HL-60 (cell line): ENCODE measurements around the gene ELMOD3.

Experiments
- DNase-seq, 2 experiments: peaks; one replicate each; pipeline ENCODE4 v3.0.0-alpha.2; 2010 to 2020; ENCODE audit warnings: low read depth in 1 of 2, low spot score in 1 of 2
- H3K27ac ChIP-seq: fragments of 250-450 bp; sonication (Bioruptor Pico); replicated peaks from 2 replicates; pipeline ENCODE4 v1.5.1; 2020; ENCODE audit warnings: mild to moderate bottlenecking, moderate library complexity
- H3K27me3 ChIP-seq: fragments of 250-450 bp; sonication (Bioruptor Pico); 2 replicates; pipeline ENCODE4 v1.5.1; 2021; ENCODE audit warnings: mild to moderate bottlenecking, moderate library complexity; ENCODE audit not compliant: insufficient read depth, poor library complexity, severe bottlenecking
- H3K4me3 ChIP-seq: replicated peaks from 2 replicates; pipeline ENCODE4 v1.5.1; 2011; ENCODE audit warnings: mild to moderate bottlenecking, control low read depth, low read length; ENCODE audit not compliant: insufficient read depth
- CTCF ChIP-seq: IDR thresholded peaks from one replicate; pipeline ENCODE4 v1.5.1; 2011; ENCODE audit warnings: low read length, control low read depth, inconsistent platforms; ENCODE audit not compliant: insufficient read depth
- GABPA ChIP-seq: IDR thresholded peaks from 2 replicates; pipeline ENCODE4 v1.6.1; 2012; ENCODE audit warnings: low read depth
- POLR2AphosphoS5 ChIP-seq: IDR thresholded peaks from 2 replicates; pipeline ENCODE4 v1.6.1; 2012; ENCODE audit warnings: low read depth
- SPI1 ChIP-seq: IDR thresholded peaks from 2 replicates; pipeline ENCODE4 v1.6.1; 2012; ENCODE audit warnings: low read depth, mild to moderate bottlenecking, borderline replicate concordance
- TF ChIP-seq, protein P1 (sequence below): IDR thresholded peaks from 2 replicates; pipeline ENCODE4 v1.6.1; 2012; ENCODE audit warnings: low read depth; ENCODE audit not compliant: insufficient replicate concordance

The ELMOD3 gene

DNA sequence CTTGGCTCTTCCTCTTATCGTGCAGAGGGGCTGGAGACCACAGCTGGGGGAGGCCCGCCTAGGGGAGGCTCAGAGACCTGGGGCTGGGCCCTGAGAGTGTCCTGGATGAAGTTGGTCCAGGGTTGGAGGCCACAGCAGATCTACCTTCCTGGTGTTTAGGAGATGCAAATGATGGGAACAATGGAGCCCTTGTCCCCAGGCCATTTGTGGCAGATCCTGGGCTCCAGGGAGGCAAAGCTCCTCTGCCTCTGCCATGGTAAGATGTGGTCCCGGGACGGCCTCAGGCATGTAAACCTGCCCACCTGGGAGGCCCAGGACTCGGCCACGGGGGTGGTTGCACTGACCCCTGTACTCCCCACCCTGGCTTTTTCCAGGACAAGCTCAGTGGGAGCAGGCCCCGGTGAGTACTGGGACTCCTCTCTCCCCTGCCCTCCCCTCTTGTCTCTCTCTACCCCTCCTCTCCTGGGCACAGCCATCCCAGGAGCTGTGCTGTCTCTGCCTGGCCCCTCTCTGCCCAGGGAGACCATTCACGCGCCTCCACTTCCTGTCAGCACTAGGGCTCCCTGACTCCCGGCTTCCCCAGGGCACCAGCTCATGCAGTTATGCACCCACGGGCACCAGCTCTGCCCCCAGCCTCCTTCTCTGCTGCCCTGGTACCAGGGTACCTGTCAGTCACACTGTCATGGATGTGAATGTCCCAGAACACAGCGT, 74.8 kb downstream of the ELMOD3 start:
- TF ChIP-seq CTCF, result no peak
- TF ChIP-seq GABPA, result no peak
- TF ChIP-seq, protein P1, sequence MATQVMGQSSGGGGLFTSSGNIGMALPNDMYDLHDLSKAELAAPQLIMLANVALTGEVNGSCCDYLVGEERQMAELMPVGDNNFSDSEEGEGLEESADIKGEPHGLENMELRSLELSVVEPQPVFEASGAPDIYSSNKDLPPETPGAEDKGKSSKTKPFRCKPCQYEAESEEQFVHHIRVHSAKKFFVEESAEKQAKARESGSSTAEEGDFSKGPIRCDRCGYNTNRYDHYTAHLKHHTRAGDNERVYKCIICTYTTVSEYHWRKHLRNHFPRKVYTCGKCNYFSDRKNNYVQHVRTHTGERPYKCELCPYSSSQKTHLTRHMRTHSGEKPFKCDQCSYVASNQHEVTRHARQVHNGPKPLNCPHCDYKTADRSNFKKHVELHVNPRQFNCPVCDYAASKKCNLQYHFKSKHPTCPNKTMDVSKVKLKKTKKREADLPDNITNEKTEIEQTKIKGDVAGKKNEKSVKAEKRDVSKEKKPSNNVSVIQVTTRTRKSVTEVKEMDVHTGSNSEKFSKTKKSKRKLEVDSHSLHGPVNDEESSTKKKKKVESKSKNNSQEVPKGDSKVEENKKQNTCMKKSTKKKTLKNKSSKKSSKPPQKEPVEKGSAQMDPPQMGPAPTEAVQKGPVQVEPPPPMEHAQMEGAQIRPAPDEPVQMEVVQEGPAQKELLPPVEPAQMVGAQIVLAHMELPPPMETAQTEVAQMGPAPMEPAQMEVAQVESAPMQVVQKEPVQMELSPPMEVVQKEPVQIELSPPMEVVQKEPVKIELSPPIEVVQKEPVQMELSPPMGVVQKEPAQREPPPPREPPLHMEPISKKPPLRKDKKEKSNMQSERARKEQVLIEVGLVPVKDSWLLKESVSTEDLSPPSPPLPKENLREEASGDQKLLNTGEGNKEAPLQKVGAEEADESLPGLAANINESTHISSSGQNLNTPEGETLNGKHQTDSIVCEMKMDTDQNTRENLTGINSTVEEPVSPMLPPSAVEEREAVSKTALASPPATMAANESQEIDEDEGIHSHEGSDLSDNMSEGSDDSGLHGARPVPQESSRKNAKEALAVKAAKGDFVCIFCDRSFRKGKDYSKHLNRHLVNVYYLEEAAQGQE, result no peak
- no peak for TF ChIP-seq SPI1
- TF ChIP-seq POLR2AphosphoS5, result no peak
- no peak overlapping the region for H3K4me3 ChIP-seq
- no peak overlapping the region; the same call in 1 of the 2 replicates for H3K27ac ChIP-seq
- no peaks in the 10 kb centered on the region for H3K27me3 ChIP-seq
- DNase-seq, result no peak

DNA sequence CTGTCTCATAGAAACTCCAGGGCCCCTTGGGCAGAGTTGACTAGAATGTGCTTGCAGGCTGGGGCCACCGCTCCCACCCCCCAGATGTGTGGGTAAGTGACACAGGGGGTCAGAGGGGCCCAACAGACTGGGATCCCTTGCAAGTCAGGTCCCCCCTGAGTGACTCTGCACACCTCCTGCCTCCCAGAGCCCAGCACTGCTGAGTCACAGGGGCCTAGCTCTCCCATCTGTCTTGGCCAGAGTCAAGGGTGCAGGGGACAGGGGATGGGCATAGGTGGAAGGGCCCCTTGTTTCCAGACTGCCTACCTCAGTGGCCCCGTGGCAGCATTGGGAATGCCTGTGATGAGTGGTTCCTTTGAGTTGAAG, 75.3 kb downstream of the ELMOD3 start:
- Histone ChIP-seq H3K4me3 (no peak overlapping the region), H3K27ac (no peak overlapping the region; the same call in 1 of the 2 replicates), H3K27me3 (no peaks in the 10 kb centered on the region)
- DNase-seq, result no peak
- TF ChIP-seq POLR2AphosphoS5, result no peak
- no peak for TF ChIP-seq SPI1
- TF ChIP-seq, protein P1, result no peak
- no peak for TF ChIP-seq CTCF
- no peak for TF ChIP-seq GABPA

GRCh38 chr2:85430752-85431569, 76.4 kb downstream of the ELMOD3 start:
- H3K27me3 ChIP-seq, result no peaks in the 10 kb centered on the region
- H3K4me3 ChIP-seq, result no peak overlapping the region
- no peak for DNase-seq
- H3K27ac ChIP-seq, result no peak overlapping the region
- TF ChIP-seq, protein P1, result no peak
- TF ChIP-seq POLR2AphosphoS5 (no peak), CTCF (no peak), GABPA (no peak), SPI1 (no peak)
